H1 (cell line): ENCODE results near the gene IFNA16. TPM values are rescaled to one million over a fixed set of nuclear protein-coding genes. Genes with fewer than 3 reads are reported as not detected.
"Not testable (repeated sequence)": the region's sequence is repeated elsewhere in the genome, so short reads cannot be mapped to it uniquely, and the experiment has no call there.

Experiments
- CTCF ChIA-PET: fragments of 300-600 bp; sonication (Branson Sonifier 250); formaldehyde crosslinking; loops from one replicate; lab custom pipeline; 2021; ENCODE audit not compliant: partially characterized antibody; lab: Charles Lee
- POLR2A ChIA-PET: fragments of 300-600 bp; sonication (Branson Sonifier 250); formaldehyde crosslinking; loops from one replicate; lab custom pipeline; 2021; ENCODE audit warnings: inconsistent platforms; ENCODE audit not compliant: partially characterized antibody; lab: Charles Lee
- DNase-seq, 2 experiments: peaks; one replicate each; pipeline versions ENCODE4 v3.0.0 to v3.0.0-alpha.2; 2010 to 2022; ENCODE audit warnings: low spot score in 2 of 2, low read depth in 1 of 2, mixed read lengths in 1 of 2
- FAIRE-seq: peaks from 2 replicates; lab custom pipeline; 2011; peaks lifted over from hg19 to GRCh38; lab: Jason Lieb, UNC
- H2AFZ ChIP-seq: 2 replicates; pipeline ENCODE4 v1.8.1; 2012; ENCODE audit warnings: low read length, inconsistent platforms
- H2AK5ac ChIP-seq: 2 replicates; pipeline ENCODE4 v1.6.1; 2013; ENCODE audit warnings: low read depth, low read length
- H2BK120ac ChIP-seq: replicated peaks from 2 replicates; pipeline ENCODE3; 2013; ENCODE audit warnings: low read depth, low read length, inconsistent platforms
- H2BK12ac ChIP-seq: 2 replicates; pipeline ENCODE4 v1.6.1; 2013; ENCODE audit warnings: low read depth, low read length
- H2BK15ac ChIP-seq: 2 replicates; pipeline ENCODE4 v1.6.1; 2013; ENCODE audit warnings: low read length
- H2BK20ac ChIP-seq: 2 replicates; pipeline ENCODE4 v1.6.1; 2013; ENCODE audit warnings: low read length
- H2BK5ac ChIP-seq: 2 replicates; pipeline ENCODE4 v1.6.1; 2013; ENCODE audit warnings: low read depth, low read length
- H3K14ac ChIP-seq: 2 replicates; pipeline ENCODE4 v1.6.1; 2013; ENCODE audit warnings: inconsistent platforms; ENCODE audit not compliant: insufficient read length
- H3K18ac ChIP-seq: 2 replicates; pipeline ENCODE4 v1.6.1; 2013; ENCODE audit warnings: low read length; ENCODE audit errors: extremely low read depth
- H3K23ac ChIP-seq: 2 replicates; pipeline ENCODE4 v1.6.1; 2013; ENCODE audit warnings: inconsistent platforms; ENCODE audit not compliant: insufficient read length
- H3K23me2 ChIP-seq: 2 replicates; pipeline ENCODE4 v1.6.1; 2013; ENCODE audit warnings: low read depth, low read length
- H3K27ac ChIP-seq: 2 replicates; pipeline ENCODE4 v1.6.1; 2011; ENCODE audit warnings: low read depth, low read length, inconsistent platforms
- H3K27me3 ChIP-seq, 4 experiments: replicated peaks in 1 of 4; 1 replicate in 1 of 4; 2 replicates in 3 of 4; pipeline versions ENCODE4 v1.6.1 to v1.8.1; 2011 to 2013; ENCODE audit warnings: low read length in 3 of 4, mild to moderate bottlenecking in 3 of 4, inconsistent platforms in 2 of 4, mixed read lengths in 2 of 4, moderate library complexity in 1 of 4; ENCODE audit not compliant: control insufficient read depth in 3 of 4, insufficient read depth in 3 of 4; ENCODE audit errors: extremely low read depth in 1 of 4
- H3K36me3 ChIP-seq, 4 experiments: 2 replicates each; pipeline versions ENCODE4 v1.6.1 to v1.8.1; 2011 to 2013; ENCODE audit warnings: mild to moderate bottlenecking in 4 of 4, low read length in 3 of 4, moderate library complexity in 2 of 4, control low read depth in 1 of 4, inconsistent platforms in 1 of 4; ENCODE audit not compliant: insufficient read depth in 4 of 4, control insufficient read depth in 2 of 4
- H3K4ac ChIP-seq: replicated peaks from 2 replicates; pipeline ENCODE3; 2013; ENCODE audit warnings: low read length, low read depth, mixed read lengths, inconsistent platforms; ENCODE audit not compliant: insufficient read length
- H3K4me1 ChIP-seq, 4 experiments: replicated peaks in 1 of 4; 1 replicate in 1 of 4; 2 replicates in 3 of 4; pipeline versions ENCODE4 v1.6.1 to v1.8.1; 2011 to 2013; ENCODE audit warnings: low read length in 3 of 4, inconsistent platforms in 2 of 4, mixed read lengths in 1 of 4; ENCODE audit not compliant: insufficient read depth in 4 of 4, control insufficient read depth in 3 of 4
- H3K4me2 ChIP-seq, 2 experiments: 2 replicates each; pipeline versions ENCODE4 v1.6.1 to v1.8.1; 2011 to 2013; ENCODE audit warnings: low read depth in 2 of 2, low read length in 2 of 2, control low read depth in 1 of 2, inconsistent platforms in 1 of 2, mild to moderate bottlenecking in 1 of 2; ENCODE audit not compliant: insufficient read depth in 1 of 2
- H3K4me3 ChIP-seq, 4 experiments: fragments of 200-600, 300-600 bp in 1 of 4; sonication (generic), shearing (Covaris generic), sonication (Bioruptor Twin) in 1 of 4; 2 replicates each; pipeline versions ENCODE4 v1.5.1 to v1.8.1; 2011 to 2016; ENCODE audit warnings: low read length in 4 of 4, low read depth in 3 of 4, control low read depth in 2 of 4, inconsistent platforms in 2 of 4, mild to moderate bottlenecking in 2 of 4, mixed read lengths in 1 of 4, moderate library complexity in 1 of 4; ENCODE audit not compliant: insufficient read depth in 2 of 4; ENCODE audit errors: extremely low read depth in 1 of 4
- H3K56ac ChIP-seq: replicated peaks from 2 replicates; pipeline ENCODE3; 2013; ENCODE audit warnings: low read depth, mild to moderate bottlenecking, mixed read lengths, low read length, inconsistent platforms; ENCODE audit not compliant: insufficient read length
- H3K79me1 ChIP-seq: 2 replicates; pipeline ENCODE4 v1.6.1; 2013; ENCODE audit warnings: low read depth, low read length, control low read depth
- H3K79me2 ChIP-seq, 2 experiments: 2 replicates each; pipeline versions ENCODE4 v1.6.1 to v1.8.1; 2012 to 2013; ENCODE audit warnings: low read length in 2 of 2, mild to moderate bottlenecking in 2 of 2, inconsistent platforms in 1 of 2; ENCODE audit not compliant: insufficient read depth in 2 of 2, control insufficient read depth in 1 of 2
- H3K9ac ChIP-seq, 4 experiments: replicated peaks in 1 of 4; 1 replicate in 1 of 4; 2 replicates in 3 of 4; pipeline versions ENCODE4 v1.6.1 to v1.8.1; 2011 to 2013; ENCODE audit warnings: low read depth in 3 of 4, low read length in 3 of 4, control low read depth in 2 of 4, mild to moderate bottlenecking in 2 of 4, moderate library complexity in 2 of 4, inconsistent platforms in 1 of 4; ENCODE audit errors: extremely low read depth in 1 of 4
- H3K9me3 ChIP-seq, 2 experiments: 2 replicates each; pipeline versions ENCODE4 v1.6.1 to v1.8.1; 2012 to 2013; ENCODE audit warnings: mild to moderate bottlenecking in 2 of 2, moderate library complexity in 2 of 2, control low read depth in 1 of 2, inconsistent platforms in 1 of 2, low read depth in 1 of 2, low read length in 1 of 2, mixed read lengths in 1 of 2; ENCODE audit not compliant: insufficient read depth in 2 of 2
- H4K20me1 ChIP-seq, 2 experiments: replicated peaks in 1 of 2; 2 replicates each; pipeline versions ENCODE3 to v1.8.1; 2011 to 2013; ENCODE audit warnings: inconsistent platforms in 2 of 2, low read length in 2 of 2, mild to moderate bottlenecking in 1 of 2; ENCODE audit not compliant: insufficient read depth in 2 of 2, control insufficient read depth in 1 of 2
- H4K5ac ChIP-seq: 2 replicates; pipeline ENCODE4 v1.6.1; 2013; ENCODE audit warnings: low read length, low read depth, mixed read lengths, inconsistent platforms; ENCODE audit not compliant: insufficient read length
- H4K8ac ChIP-seq: 2 replicates; pipeline ENCODE4 v1.8.0; 2013; ENCODE audit warnings: mild to moderate bottlenecking, moderate library complexity, low read length, inconsistent platforms; ENCODE audit not compliant: insufficient read depth; ENCODE audit errors: extremely low read depth
- H4K91ac ChIP-seq: replicated peaks from 2 replicates; pipeline ENCODE3; 2013; ENCODE audit warnings: low read length, mixed read lengths, inconsistent platforms; ENCODE audit not compliant: insufficient read length
- WGBS, 2 experiments: shearing (Covaris generic) in 1 of 2; methylation state at CpG; one replicate each; pipeline versions ENCODE4 v1.1.6 to v1.1.7; 2013 to 2015; ENCODE audit warnings: low lambda C conversion rate in 2 of 2, mixed read lengths in 2 of 2, inconsistent platforms in 1 of 2, low coverage in 1 of 2, missing lambda C conversion rate in 1 of 2; ENCODE audit not compliant: insufficient replicate concordance in 2 of 2, insufficient coverage in 1 of 2, insufficient read length in 1 of 2; ENCODE audit errors: extremely low coverage in 1 of 2, missing lambda C conversion rate in 1 of 2; 5-methylcytosine and 5-hydroxymethylcytosine counted together
- polyA plus RNA-seq, 7 experiments: library from polyadenylated mRNA; depleted of rRNA in 3 of 7; stranded (reverse) in 5 of 7; unstranded in 2 of 7; fragments of >200 nt in 5 of 7; fragments of 200-250 nt in 2 of 7; gene quantifications; 1 replicate in 5 of 7; 2 replicates in 1 of 7; 4 replicates in 1 of 7; pipeline versions ENCODE4 v1.2.1 to v1.2.3, GENCODE V29; 2011 to 2013; ENCODE audit warnings: missing spikeins in 2 of 7, mixed read lengths in 2 of 7
- total RNA-seq: library from RNA; stranded (reverse); fragmentation: NEBNext Ultra II Directional; extraction: Animal tissue kit (Norgen Biotek cat#: 25700); gene quantifications from 2 replicates; pipeline ENCODE4 v1.2.1, GENCODE V29; 2021

IFNA16 gene
- total and polyA plus RNA-seq, 2 of the 8 experiments (the other 6 are each of a cell fraction or from before 2014, with no cell fraction given): not detected

DNA sequence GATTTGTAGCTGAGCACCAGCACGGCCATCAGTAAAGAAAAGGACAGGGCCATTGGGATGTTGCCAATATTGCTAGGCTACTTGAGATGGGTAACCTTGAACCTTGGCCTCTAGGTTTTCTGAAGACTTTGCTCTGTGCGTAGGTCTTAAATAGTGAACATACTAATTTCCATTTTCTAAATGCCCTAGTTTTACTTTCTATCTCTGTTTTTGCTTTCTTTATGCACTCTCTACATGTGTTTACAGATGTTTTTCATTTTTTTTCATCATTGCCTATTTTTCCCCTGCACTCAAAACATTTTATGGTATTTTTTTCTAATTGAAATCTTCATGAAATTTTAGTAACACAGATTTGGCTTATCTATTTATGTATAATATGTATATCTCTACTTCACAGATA is 50.6 kb downstream of the IFNA16 start, which contains the start of gene IFNA21:
TSS of gene IFNA21 (minus strand) at position 101 of the 400 bp plus-strand sequence. CDS start at position 53, 48 bp downstream.
- H2AFZ ChIP-seq, H3K4me3 ChIP-seq, H3K36me3 ChIP-seq, H2BK120ac ChIP-seq, H2BK12ac ChIP-seq, H3K56ac ChIP-seq, H3K4me1 ChIP-seq, FAIRE-seq, H3K79me2 ChIP-seq, H3K9me3 ChIP-seq, H3K23me2 ChIP-seq, H2BK15ac ChIP-seq, H4K8ac ChIP-seq, POLR2A ChIA-PET, H2BK20ac ChIP-seq, H3K18ac ChIP-seq, CTCF ChIA-PET, H4K20me1 ChIP-seq, H2BK5ac ChIP-seq, H2AK5ac ChIP-seq, H4K91ac ChIP-seq, H3K9ac ChIP-seq, H3K23ac ChIP-seq, DNase-seq, H3K79me1 ChIP-seq, H3K27ac ChIP-seq, H3K27me3 ChIP-seq, H3K14ac ChIP-seq, H4K5ac ChIP-seq, H3K4me2 ChIP-seq, H3K4ac ChIP-seq: not testable (repeated sequence)
- 87% methylated on average over 2 of the region's 2 CpGs; no CpG with 5 or more reads in 1 of the 2 experiments for WGBS, 2 experiments

Other genes starting within 250 kb of the IFNA16 start
- 0.61 and 0.86 TPM in 2 replicates for gene HACD4, start 185.7 kb downstream of the IFNA16 start, total RNA-seq
- 0.46 and 0.65 TPM in 2 replicates for gene HACD4, start 185.7 kb downstream of the IFNA16 start, polyA plus RNA-seq (2011; rRNA removed)
- gene IFNB1, start 139.4 kb downstream of the IFNA16 start, total RNA-seq: not detected in 2 replicates
- not detected in 2 replicates for gene IFNB1, start 139.4 kb downstream of the IFNA16 start, polyA plus RNA-seq (2011; rRNA removed)
- not detected in 2 replicates for gene IFNW1, start 75.5 kb downstream of the IFNA16 start, total RNA-seq
- not detected in 2 replicates for gene IFNW1, start 75.5 kb downstream of the IFNA16 start, polyA plus RNA-seq (2011; rRNA removed)
- gene IFNA21, start 50.7 kb downstream of the IFNA16 start, total RNA-seq: not detected in 2 replicates
- gene IFNA21, start 50.7 kb downstream of the IFNA16 start, polyA plus RNA-seq (2011; rRNA removed): not detected in 2 replicates
- not detected in 2 replicates for gene IFNA4, start 29.7 kb downstream of the IFNA16 start, total RNA-seq
- not detected in 2 replicates for gene IFNA4, start 29.7 kb downstream of the IFNA16 start, polyA plus RNA-seq (2011; rRNA removed)
- not detected in 2 replicates for gene IFNA7, start 15.1 kb downstream of the IFNA16 start, total RNA-seq
- gene IFNA7, start 15.1 kb downstream of the IFNA16 start, polyA plus RNA-seq (2011; rRNA removed): not detected in 2 replicates
- gene IFNA10, start 10.2 kb downstream of the IFNA16 start, total RNA-seq: not detected in 2 replicates
- not detected in 2 replicates for gene IFNA10, start 10.2 kb downstream of the IFNA16 start, polyA plus RNA-seq (2011; rRNA removed)
- gene IFNA17, start 10.9 kb upstream of the IFNA16 start, total RNA-seq: not detected in 2 replicates
- not detected in 2 replicates for gene IFNA17, start 10.9 kb upstream of the IFNA16 start, polyA plus RNA-seq (2011; rRNA removed)
- not detected in 2 replicates for gene IFNA14, start 22.7 kb upstream of the IFNA16 start, total RNA-seq
- gene IFNA14, start 22.7 kb upstream of the IFNA16 start, polyA plus RNA-seq (2011; rRNA removed): not detected in 2 replicates
- gene IFNA5, start 88.0 kb upstream of the IFNA16 start, total RNA-seq: not detected in 2 replicates
- gene IFNA5, start 88.0 kb upstream of the IFNA16 start, polyA plus RNA-seq (2011; rRNA removed): not detected in 2 replicates
- 14.7 and 15.7 TPM in 2 replicates for gene KLHL9, start 118.1 kb upstream of the IFNA16 start, total RNA-seq
- gene KLHL9, start 118.1 kb upstream of the IFNA16 start, polyA plus RNA-seq (2011; rRNA removed): 4.2 and 4.9 TPM in 2 replicates
- gene IFNA6, start 133.6 kb upstream of the IFNA16 start, total RNA-seq: not detected in 2 replicates
- not detected in 2 replicates for gene IFNA6, start 133.6 kb upstream of the IFNA16 start, polyA plus RNA-seq (2011; rRNA removed)
- gene IFNA13, start 150.7 kb upstream of the IFNA16 start, total RNA-seq: not detected in 2 replicates
- not detected in 2 replicates for gene IFNA13, start 150.7 kb upstream of the IFNA16 start, polyA plus RNA-seq (2011; rRNA removed)
- gene IFNA2, start 168.1 kb upstream of the IFNA16 start, total RNA-seq: not detected in 2 replicates
- not detected in 2 replicates for gene IFNA2, start 168.1 kb upstream of the IFNA16 start, polyA plus RNA-seq (2011; rRNA removed)
- gene IFNA8, start 191.8 kb upstream of the IFNA16 start, total RNA-seq: not detected in 2 replicates
- not detected in 2 replicates for gene IFNA8, start 191.8 kb upstream of the IFNA16 start, polyA plus RNA-seq (2011; rRNA removed)
- not detected in 2 replicates for gene IFNA1, start 223.1 kb upstream of the IFNA16 start, total RNA-seq
- not detected in 2 replicates for gene IFNA1, start 223.1 kb upstream of the IFNA16 start, polyA plus RNA-seq (2011; rRNA removed)